HG03103 (cell line): Measurements from ENCODE around the gene S100A5.
"Not testable (repeated sequence)": the region's sequence is repeated elsewhere in the genome, so short reads cannot be mapped to it uniquely, and the experiment has no call there.

ENCODE experiments used
- ATAC-seq: cut with Tn5 transposase; IDR thresholded peaks from one replicate; pipeline ENCODE4 v1.9.1; 2021; ENCODE audit warnings: low read depth; ENCODE audit not compliant: unreplicated experiment

S100A5 gene

DNA sequence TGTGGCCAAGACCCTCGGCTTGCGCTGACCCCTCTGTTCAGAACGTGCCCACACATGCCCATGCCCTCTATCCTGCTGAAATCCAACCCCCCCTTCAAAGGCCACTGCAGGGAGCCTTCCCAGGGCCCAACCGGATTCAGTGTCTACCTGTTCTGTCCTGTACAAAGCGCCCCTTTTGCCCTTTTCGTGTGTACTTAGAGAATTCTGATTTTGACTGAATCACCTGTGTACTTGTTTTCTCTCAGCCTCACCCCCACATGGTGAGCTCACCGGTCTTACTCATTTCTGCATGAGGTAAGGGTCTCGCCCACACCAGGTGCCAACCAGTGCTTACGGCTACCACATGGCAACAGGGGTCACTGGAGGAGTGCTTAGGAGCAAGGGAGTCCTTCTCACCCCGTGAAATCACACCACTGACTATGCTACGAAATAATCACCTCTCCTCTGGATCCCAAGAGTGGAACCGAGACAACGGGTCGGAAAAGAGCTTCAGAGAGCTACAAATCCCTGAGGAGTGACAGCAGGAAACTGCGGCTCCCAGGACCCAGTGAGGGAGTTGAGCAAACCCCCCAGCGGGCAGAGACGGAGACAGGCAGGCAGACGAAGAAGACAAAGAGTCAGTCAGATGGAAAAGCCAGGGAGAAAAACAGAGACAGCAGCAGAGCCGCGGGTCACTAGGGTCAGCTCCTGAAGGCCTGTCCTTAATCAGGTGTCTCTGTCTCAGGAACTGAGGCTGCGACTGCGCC, 27.1 kb upstream of the S100A5 start:
- no peak for ATAC-seq

DNA sequence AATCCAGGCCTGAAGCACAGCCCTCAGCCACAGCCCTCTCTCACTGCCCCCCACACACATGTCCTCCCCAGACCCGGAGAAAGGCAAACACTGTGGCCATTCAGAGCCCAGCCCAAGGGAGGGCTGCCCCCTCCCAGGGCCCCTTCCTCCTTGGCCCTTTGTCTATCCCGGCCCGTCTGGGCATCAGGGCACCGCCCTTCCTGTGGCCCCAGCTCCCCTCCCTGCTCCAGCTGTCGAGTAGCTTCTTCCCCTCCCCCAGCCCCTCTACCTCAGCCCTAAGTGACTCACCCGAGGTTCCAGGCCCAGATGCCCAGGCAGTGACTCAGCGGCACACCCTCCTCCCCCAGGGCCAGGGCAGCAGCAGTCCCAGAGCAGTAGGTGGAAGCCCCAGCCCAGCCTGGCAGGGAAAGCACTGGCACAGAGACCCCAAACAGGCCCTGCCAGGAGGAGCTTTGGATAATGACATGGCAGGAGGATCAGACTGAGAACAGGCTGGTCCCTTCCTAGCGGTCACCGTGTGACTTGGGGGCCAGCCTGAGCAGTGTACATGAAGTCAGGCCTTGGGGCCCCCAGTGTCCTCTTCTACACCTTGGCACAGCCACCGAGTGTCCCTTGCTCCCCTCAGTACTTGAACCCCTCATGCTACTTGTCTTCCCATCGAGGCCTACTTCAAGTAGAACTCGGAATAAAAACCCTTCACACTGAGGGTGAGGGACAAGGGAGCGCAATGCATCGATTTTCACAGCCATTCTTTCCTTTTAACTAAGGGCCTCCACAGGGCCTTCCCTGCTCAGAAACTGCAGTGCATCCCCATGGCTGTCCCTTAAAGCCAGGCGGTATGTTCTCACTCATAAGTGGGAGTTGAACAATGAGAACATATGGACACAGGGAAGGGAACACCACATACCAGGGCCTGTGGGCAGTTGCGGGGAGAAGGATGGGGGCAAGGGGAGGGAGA, 26.0 kb upstream of the S100A5 start:
- no peak for ATAC-seq

DNA sequence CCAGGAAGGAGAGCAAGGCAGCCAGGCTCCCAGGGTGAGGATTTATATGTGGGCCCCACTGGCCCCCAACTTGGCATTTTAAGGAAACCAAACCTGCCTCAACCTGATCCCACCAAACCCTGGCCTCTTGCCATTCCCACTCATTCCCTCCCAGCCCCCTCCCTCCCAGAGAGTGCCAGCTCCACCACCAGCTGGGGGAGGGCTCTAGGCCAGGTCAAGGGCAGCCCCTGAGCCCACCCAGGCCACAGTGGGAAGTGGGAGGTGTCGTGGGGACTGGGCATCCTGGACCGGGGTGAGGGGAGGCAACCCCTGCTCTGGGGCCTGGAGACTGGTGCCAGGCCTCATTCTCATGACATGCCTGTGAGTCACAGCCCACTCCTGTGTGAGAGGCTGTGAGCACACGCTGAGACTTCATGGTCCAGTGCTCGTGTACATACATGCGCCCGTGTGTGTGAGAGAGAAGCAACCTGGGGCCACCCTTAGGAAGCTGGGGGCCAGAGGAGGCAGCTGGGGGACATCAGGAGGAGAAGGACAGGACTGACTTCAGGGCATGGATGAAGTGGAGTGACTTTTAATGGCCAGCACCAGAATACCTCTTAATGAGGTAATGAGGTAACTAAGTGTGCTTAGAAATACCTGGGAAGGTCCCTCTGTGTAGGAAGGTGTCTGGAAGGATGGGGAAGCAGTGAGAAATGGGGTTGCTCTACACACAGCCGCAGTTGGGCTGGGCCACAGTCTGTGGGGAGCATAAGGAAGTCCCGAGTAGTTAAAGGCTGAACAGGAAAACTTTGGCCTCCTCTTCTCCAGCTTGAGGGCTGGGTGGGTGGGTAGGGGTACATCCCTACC, 25.0 kb upstream of the S100A5 start, which contains the start of gene S100A2:
Gene S100A2 (minus strand): TSS at position 316 of the 846 bp plus-strand sequence. CDS start 1,967 bp downstream, outside the sequence.
- ATAC-seq = no peak

DNA sequence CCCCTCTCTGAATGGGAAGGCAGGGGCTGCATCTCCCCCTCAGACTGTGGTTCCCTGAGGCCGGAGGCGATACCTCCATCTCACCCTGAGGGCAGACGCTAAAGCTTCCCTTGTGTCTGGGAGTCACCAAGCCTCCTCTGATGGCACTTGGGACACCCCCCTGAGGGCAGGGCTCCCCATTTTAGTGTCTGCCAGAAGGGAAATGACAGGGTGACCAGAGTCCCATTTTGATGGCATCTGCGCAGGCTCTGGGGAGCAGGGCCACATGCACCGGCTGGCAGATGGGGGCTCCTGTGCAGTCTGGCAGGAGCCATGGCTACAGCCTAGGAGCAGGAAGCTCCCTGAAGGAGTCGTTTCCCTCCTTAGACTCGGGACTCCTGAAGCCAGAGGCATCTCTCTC, 23.3 kb upstream of the S100A5 start:
- ATAC-seq = no peak

DNA sequence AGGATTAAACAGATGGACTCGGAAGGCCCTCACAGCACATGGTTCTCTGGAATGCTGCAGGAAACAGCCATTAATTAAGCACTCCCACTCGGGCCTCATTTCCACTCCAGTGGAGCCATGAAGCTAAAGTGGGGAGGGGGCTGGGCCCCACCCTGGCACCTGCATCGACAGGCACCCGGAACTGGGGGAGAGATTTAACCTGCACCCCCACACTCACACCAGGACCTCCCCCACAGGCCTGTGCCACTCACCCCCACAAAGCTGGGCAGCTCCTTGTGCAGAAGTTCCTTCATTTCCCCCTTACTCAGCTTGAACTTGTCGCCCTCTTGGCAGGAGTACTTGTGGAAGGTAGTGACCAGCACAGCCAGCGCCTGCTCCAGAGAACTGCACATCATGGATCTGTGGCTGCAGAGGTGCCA, 22.8 kb upstream of the S100A5 start:
- ATAC-seq = no peak

DNA sequence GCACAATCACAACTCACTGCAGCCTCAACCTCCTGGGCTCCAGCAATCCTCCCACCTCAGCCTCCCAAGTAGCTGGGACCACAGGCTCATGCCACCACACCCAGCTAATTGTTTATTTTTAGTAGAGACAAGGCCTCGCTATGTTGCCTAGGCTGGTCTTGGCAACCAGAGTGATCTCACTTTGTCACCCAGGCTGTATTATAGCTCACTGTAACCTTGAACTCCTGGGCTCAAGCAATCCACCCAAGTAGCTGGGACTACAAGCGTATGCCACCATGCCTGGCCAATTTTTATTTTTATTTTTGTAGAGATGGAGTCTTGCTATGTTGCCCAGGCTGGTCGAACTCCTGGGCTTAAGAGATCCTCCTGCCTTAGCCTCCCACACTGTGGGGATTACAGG, 21.3 kb upstream of the S100A5 start:
- not testable (repeated sequence) for ATAC-seq

DNA sequence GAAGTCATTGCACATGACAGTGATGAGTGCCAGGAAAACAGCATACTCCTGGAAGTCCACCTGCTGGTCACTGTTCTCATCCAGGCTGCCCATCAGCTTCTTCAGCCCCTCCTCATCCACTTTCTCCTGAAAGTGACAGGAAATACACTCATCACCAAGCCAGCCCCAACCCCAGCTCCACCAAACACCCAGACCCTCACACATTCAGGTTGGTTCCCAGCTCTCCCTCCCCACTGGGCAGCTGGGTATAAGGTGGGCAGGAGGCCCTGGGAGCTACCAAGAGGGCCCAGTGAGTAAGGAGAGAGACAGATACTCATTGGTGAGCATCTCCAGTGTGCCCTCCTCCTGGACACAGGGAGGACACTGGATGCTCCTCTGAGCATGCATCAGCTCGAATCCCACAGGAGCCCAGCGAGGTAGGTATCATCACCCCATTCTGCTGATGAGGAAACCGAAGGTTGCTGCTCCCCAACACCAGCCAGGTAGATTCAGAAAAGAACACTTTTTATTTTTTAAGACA, 20.8 kb upstream of the S100A5 start:
- no peak for ATAC-seq

DNA sequence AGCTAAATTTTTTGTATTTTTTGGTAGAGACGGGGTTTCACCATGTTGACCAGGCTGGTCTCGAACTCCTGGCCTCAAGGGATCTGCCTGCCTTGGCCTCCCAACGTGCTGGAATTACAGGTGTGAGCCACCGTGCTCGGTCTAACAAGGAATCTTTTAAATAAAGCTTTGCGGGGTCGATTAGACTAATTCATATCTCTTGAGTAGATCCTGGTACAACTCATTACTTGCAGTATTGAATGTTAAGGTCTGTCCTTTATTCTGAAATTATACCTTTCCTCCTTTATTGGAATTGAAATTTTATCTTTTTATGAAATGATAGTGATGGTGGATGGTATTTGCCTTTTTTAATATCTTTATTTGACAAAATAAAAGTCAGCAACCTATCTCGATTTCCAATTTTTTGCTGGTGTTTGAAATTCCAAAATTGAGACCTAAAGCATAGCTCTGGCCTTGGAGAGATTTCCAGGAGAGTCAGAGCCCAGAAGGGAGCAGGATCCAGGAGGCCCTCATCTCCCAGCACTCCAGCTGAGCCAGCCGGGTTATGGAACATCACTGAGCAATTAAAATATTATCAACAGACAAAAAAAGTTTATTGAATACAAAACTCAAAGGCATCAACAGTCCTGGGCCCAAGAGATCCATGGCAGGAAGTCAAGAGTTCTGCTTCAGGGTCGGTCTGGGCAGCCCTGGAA, 20.2 kb upstream of the S100A5 start:
- no peak for ATAC-seq

DNA sequence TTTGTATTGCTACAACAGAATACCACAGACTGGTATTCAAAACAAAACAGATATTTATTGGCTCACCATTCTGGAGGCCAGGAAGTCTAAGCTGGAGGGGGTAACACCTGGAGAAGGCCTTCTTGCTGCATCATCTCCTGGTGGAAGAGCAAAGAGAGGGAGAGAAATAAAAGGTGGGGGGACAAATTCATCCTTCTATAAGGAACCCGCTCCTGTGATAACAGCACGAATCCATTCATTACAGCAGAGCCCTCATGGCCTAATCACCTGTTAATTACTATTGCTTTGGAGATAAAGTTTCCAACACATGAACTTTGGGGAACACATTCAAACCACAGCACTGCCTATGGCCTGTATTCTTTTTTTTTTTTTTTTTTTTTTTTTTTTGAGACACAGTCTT, 19.5 kb upstream of the S100A5 start:
- ATAC-seq = no peak

DNA sequence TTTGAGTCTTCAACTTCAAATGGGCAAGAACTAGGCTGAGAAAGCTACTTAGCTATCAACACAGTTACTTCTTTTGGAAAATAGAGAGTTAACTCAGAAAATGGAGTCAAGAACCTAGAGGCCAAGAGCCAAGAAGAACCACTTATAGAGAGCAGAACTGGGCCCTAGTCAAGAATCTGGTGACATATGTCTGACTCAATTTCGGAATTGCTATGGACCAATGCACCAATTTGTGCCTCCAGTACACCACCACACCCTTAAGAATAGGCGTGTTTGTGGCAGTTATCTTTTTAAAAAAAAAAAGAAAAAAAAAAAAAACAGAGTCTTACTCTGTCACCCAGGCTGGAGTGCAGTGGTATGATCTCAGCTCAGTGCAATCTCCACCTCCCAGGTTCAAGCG, 17.1 kb upstream of the S100A5 start:
- no peak for ATAC-seq

DNA sequence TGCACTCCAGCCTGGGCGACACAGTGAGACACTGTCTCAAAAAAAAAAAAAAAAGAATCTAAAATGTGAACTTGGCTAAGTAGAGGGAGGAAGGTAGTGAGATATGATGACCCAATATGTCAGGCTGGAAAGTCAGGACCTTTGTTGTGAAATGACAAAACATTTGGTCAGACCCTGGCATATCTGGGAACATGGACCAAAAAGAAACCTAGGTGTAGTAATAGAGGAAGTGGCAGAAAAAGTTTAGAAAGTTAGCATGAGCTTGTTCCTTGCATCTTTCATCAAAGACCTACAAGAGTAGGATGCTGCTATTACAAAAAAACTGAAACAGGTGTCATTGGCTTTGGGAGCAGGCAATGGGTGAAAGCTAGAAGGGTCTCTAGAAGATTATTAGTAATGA, 15.6 kb upstream of the S100A5 start:
- ATAC-seq = no peak

DNA sequence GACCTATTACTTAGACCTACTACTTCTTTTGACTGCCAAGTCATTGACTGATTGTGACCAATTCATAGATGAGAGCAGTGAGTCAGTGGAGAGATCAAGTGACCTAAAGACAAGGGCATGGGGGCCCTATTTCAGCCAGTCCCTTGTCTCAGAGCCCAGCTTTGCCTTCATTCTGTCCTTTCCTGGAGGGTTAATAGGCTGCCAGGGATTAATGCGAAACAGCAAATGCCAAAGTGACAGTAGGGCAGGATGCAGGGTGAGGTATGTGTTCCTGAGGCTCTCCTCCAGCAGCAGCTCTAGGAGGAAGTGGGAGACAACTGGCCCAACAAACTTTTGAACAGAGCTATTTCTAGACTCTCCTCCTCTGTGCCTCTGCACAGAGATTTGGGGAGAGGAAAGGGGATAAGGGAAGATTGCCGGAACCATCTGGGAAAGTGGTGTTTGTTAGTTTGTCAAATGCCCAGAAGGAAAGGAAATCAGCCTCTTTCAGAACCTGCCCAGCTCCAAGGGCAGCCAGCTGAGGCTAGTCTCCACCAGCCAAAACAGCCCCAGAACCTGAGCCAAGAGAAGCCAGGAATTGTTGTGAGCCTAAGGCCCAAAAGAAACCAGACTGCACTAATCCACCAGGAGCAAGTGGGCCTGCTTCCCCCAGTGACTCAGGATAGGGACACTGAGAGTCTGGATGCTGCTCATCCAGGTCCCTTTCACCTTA, 13.3 kb upstream of the S100A5 start:
- no peak for ATAC-seq

DNA sequence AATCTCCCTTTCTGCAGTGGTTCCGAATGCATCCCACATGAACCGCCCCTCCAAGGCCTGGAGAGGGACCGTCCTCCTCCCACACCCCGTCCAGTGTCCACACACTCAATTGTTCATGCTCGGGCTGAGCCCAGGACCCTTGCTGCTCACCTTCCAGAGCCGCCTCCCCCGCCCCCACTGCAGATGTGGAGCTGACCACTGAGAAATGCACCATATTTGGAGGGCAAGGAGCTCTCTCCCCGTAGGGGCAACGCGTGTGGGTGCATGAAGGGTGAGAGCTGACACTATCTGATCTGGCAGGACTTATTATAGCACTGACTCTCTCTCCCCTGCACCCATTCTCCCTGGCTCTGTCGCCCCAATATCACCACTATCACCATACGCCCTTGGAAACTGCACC, 12.4 kb upstream of the S100A5 start:
- no peak for ATAC-seq

DNA sequence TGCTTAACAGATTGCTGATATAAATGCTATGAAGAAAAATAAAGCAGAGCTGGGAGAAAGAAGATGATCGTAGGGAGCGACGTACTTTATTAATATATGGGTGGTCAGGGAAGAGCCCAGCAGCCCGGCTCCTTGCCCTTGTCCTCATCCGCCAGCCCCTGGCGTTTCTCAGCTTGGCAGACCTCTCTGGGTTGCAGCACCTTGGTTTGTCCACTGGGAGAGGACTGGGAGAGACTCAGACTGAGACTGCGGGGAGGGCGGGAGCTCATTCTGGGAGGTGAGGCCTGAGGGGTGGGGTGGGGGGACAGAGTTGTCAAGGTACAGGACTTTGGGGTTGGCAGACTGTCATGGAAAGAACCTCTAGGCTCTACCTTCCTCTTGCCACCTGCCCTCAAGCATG, 11.6 kb upstream of the S100A5 start:
- no peak for ATAC-seq

DNA sequence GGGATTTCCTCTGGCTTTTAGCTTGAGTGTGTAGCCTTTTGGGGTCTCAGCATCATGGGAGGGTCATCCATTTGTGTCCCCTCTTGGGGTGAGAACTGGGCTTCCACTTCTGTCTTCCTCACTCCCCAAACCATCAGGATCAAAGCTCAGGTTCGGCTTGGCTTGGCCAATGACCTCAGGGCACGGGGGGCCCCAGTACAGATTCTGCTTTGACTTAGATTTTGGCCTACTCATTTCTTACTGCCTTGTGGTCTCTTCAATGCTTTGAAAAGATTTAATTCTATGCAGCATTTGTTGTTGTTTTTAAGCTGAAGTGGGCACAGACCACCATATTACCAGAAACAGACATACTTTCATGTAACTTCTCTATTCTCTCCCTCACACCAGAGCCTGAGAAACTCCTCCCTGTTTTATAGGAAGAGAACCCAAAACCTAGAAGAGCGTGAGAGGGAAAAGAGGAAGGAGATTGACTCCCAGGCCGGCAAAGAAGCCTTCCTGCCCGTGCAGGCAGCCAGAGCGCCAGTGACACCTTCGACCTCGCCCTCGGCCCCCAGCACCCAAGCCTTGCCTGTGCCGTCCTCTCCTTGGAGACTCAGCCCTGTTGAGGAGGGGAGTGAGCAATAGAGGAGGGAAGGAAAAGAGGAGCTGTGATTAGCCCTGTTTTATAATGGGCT, 10.2 kb upstream of the S100A5 start:
- no peak for ATAC-seq

DNA sequence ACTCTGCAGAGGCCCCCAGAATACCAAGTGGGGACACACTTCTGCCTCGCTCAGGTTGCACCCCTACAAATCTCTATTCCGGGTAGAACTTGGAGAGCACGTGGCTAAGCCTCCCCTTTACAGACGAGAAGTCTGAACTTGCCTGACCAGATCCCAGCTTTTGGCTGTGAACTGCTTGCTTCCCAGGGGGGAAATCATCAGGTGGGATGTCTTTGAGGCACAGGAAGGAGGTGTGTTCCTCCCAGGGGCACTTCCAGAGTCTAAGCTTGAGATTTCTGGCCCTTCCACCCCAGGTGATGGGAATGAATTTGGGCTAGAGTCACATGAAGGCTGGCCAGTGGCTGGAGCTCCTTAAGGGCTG, 9.6 kb upstream of the S100A5 start:
- ATAC-seq = no peak

DNA sequence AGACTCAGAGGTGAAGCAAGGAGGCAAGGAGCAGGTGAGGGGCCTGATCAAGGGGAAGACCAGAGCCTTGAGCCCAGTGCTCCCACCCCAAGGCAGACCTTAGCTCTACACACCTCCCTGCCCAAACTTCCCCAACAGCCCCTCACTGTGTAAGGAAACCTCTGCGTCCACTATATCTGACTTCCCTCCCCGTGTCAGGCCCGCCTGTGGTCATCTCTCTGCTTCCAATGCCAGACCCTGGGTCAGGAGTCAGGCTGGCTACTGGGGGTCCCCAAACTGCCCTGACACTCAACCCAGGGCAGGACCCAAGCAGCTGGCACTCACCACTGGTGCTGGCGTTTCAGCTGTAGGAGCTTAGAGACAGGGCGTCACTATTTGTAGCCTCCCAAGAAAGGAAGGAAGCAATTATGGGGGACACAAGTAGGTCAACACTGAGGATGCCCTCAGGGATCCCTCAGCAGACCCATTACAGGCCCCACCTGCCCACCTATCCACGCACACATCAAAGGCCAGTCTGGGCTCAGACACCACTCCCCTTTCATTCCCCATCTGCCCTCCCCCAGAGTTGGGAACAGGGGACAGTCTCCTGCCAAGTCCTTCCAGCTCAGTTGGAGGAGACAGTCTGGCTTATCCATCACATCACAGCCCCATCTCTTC, 9.1 kb upstream of the S100A5 start:
- ATAC-seq = no peak
